HuH-7 (cell line): ENCODE data around the gene TELO2.
A peak's percentile ranks its signal among the peaks of the same experiment; 100 is the strongest.
"Not testable (repeated sequence)": the region's sequence is repeated elsewhere in the genome, so short reads cannot be mapped to it uniquely, and the experiment has no call there.

Experiments used
- DNase-seq: peaks from one replicate; pipeline ENCODE4 v3.0.0; 2011; ENCODE audit warnings: low spot score

TELO2 gene

GRCh38 chr16:1475552-1476114, 17.5 kb upstream of the TELO2 start:
- DNase-seq: no peak

DNA sequence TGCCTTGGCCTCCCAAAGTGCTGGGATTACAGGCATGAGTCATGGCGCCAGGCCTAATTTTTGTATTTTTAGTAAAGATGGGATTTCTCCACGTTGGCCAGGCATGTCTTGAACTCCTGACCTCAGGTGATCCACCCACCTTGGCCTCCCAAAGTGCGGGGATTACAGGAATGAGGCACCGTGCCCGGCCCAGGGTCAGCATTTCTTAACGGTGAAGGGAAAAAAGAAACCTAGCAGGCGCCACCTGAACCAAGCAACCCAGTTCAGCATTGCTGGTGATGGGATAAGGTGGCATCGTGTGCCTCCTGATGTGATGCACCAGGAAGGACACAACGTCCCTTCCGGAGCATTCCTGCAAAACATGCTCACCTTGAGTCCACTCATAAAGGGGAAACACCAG, 16.1 kb upstream of the TELO2 start:
- no peak for DNase-seq

GRCh38 chr16:1478937-1479336, 14.2 kb upstream of the TELO2 start:
- not testable (repeated sequence) for DNase-seq

- DNase-seq: no peak
These were observed 11.0 kb upstream of the TELO2 start for GRCh38 chr16:1481906-1482835.

GRCh38 chr16:1485847-1486496, 7.2 kb upstream of the TELO2 start:
- DNase-seq: no peak

- no peak for DNase-seq
These were observed 6.4 kb upstream of the TELO2 start for GRCh38 chr16:1486551-1487390.

DNA sequence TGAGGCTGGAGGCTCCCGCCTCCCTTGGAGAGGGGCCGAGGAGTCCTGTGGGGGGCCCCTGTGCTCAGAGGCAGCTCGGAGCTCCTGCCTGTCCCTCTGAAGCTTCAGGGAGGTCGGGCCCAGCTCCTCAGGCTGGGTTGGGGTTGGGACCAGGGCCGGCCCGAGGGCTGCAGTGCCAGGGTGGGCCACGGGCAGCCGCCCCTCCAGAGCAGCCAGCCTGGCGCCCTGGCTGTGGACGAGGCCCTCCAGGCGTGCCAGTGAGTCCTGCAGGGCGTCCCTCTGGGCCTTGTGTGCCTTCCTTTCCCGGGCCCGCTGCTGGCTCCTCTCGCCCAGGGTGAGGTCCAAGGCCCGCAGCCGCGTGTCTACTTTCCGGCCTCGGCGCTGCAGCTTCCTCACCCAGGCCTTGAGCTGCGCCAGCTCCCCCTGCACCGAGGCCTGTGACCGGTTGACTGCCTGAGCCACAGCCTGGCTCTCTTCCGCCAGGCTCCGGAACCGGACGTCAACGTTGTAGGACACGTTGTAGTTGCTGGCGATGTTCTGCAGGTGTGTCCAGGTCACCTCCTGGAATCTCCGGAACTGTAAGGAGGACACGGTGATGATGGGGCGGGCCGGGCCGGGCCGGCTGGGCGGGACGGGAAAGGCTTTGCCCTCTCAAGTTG, 5.6 kb upstream of the TELO2 start:
- no peak for DNase-seq

DNA sequence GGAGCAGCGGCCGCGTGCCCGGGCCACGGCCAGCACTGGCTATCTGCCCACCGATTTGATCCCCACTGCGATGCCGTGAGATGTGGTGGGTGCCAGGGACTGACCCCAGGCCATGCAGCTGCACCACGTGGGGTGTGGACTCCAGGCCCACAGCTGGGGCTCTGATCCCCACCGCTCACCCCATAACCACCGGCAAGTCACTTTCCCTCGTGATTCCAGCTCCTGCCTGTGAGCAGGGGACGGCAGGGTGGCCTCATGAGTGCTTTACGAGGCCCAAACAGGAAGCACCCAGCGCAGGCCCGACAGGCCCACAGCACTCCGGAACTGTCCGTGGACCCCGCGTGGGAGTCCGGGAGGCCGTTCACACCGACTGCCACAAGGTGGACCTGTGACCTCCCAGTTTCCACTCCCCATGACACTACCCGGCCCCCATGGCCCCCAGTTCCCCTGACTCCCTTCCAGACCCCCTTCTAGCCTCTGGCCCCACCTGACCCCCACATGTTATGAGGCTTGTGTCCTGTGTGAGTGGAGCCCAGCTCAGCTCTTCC, 5.0 kb upstream of the TELO2 start:
- DNase-seq: no peak

GRCh38 chr16:1488619-1489018, 4.5 kb upstream of the TELO2 start, which contains the start of gene PTX4:
TSS of gene PTX4 (minus strand) at chr16:1488944. CDS start at chr16:1488909, 35 bp downstream.
- no peak for DNase-seq

GRCh38 chr16:1489077-1489476, 4.1 kb upstream of the TELO2 start:
- no peak for DNase-seq

DNA sequence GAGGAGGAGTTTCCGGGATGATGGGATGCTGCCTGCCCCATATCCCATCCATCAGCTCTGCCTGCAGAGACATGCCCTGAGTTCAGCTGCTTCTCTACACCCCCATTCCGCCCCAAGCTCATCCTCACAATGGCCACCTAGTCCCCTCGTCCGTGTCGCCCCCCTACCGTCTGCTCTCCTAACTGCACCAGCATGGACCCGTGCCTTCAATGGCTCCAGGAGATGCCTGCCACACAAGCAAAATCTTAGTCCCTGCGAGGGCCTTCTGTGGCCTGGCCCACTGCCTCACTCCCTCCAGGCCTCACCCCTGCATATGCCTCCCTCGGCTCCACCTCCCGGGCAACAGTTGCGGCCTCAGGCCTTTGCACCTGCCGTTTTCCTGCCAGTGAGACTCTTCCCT, 1.8 kb upstream of the TELO2 start:
- DNase-seq: no peak

DNA sequence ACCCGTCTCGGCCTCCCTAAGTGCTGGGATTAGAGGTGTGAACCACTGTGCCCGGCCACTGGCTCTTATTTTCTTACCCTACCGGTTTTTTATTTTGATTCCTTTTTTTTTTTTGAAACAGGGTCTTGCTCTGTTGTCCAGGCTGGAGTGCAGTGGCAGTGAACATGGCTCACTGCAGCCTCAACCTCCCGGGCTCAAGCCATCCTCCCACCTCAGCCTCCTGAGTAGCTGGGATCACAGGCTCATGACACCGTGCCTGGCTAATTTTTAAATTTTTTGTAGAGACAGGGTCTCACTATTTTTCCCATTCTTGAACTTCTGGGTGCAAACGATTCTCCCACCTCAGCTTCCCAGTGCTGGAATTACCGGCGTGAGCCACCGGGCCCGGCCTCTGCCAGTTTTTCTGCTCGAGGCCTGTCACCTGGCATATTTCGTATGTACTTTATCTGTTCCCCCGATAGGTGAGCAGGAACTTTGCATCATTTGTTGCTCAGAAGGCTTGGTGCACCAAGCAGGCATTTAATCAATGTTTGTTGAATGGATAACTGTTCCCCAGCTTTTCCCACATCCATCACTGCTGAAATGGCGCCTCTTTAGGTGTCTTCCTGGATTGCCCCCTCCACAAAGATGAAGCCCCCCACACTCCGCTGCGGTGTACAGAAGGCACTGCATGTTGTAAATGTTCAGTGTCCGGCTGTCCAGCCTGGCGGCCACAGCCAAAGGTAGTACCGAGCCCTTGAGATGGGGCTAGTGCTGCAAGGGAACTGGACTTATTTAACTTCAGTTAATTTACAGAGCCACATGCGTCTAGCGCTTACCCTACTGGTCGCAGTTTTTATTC, 858 bp upstream of the TELO2 start:
- no peak for DNase-seq

GRCh38 chr16:1493746-1494094, 560 bp downstream of the TELO2 start:
- DNase-seq: no peak

- peak; percentile 62 for DNase-seq
These were observed 1.0 kb downstream of the TELO2 start for GRCh38 chr16:1494129-1494640.

DNA sequence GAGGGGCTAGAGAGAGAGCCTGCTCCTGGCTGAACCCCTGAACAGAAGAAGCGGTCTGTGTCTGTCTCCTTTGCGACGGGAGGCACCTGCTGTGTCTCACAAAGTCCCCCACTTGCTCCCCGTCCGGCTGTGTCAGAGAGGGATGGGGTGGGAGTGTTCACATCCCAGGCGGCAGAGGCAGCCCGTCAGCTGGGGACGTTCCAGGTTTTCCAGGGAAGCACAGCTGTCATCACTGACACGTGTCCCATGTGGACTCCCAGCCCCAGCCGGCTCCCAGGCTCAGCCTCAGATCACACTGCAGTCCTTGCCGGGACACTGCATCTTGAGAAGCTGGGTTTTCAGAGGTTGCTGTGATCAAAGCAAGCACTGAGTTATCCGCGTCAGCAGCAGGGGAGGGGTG, 1.6 kb downstream of the TELO2 start:
- DNase-seq: no peak

- no peak for DNase-seq
These were observed 2.2 kb downstream of the TELO2 start for GRCh38 chr16:1495211-1495888.

- DNase-seq: no peak
These were observed 2.7 kb downstream of the TELO2 start for GRCh38 chr16:1495889-1496262.

DNA sequence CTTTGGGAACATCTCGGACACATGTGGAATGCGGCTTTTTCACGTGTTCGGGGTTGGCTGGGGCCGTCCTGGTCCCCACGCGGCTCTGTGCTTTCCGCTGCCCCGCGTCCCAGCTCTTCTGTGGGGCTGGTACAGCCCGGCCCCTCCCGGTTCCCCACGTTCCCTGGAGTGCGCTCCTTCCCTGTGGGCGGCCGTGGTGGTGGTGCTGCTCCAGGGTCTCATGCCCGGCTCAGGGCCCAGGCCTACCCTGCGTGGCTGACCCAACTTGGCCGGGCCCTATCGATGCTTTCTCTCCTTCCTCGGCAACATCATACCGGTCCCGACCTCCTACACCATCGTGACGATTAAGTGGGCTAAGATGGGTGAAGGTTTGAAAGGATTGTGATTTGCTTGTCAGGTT, 3.3 kb downstream of the TELO2 start:
- no peak for DNase-seq

GRCh38 chr16:1497014-1497598, 3.9 kb downstream of the TELO2 start:
- DNase-seq: no peak
